ENCODE measurements around the gene MYL9.

The MYL9 gene

GRCh38 chr20:36527331-36528125 is 13.8 kb upstream of the MYL9 start:
- Histone ChIP-seq H3K9me3 (ENCODE audit: insufficient read depth, low read depth, low read length) (no peaks in the 10 kb centered on the region), H3K4me1 (ENCODE audit: insufficient read depth, low read length) (no peaks in the 10 kb centered on the region), H3K27ac (ENCODE audit: low read depth, low read length) (no peak overlapping the region), H3K27me3 (ENCODE audit: insufficient read depth, low read length) (no peaks in the 10 kb centered on the region), H3K36me3 (ENCODE audit: insufficient read depth, low read length) (peaks cover 52% of the 10 kb centered on the region), H3K4me3 (ENCODE audit: low read length) (no peak overlapping the region), H3K9ac (ENCODE audit: low read depth, low read length) (no peak overlapping the region)
- 94% methylated on average over 26 of the region's 32 CpGs for whole genome bisulfite sequencing

- no peaks in the 10 kb centered on the region for H3K27me3 ChIP-seq (ENCODE audit: insufficient read depth, low read length)
- WGBS = 93% methylated on average over 18 of the region's 18 CpGs
- H3K27ac ChIP-seq (ENCODE audit: low read depth, low read length) = no peak overlapping the region
- no peaks in the 10 kb centered on the region for H3K4me1 ChIP-seq (ENCODE audit: insufficient read depth, low read length)
- H3K9me3 ChIP-seq (ENCODE audit: insufficient read depth, low read depth, low read length) = no peaks in the 10 kb centered on the region
- H3K36me3 ChIP-seq (ENCODE audit: insufficient read depth, low read length) = peaks cover 45% of the 10 kb centered on the region
- H3K4me3 ChIP-seq (ENCODE audit: low read length) = no peak overlapping the region
- H3K9ac ChIP-seq (ENCODE audit: low read depth, low read length) = no peak overlapping the region
Measured at GRCh38 chr20:36528176-36528874, 13.0 kb upstream of the MYL9 start.

DNA sequence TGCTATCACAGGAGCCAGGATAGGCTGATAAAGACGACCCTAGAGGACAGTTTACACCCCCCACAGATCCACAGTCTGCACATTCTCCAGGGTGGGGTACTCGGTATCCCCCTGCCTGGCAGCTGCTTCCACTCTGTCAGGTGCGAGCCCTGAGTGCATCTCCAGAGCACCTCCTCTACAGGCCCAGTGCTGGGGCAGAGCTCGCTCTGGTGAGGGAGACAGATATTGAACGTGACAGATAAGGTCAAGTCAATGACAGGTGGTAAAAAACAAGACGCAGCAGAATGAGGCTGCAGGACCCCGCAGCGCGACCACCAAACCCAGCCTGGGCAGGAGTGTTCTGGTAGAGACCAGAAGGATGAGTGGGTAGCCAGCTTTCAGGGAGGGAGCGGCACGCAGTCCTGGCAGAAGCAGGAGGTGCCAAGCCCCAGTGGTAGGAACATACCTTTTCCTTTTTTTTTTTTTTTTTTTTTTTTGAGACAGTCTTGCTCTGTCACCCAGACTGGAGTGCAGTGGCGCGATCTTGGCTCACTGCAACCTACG is 12.4 kb upstream of the MYL9 start:
- no peak overlapping the region for H3K9ac ChIP-seq (ENCODE audit: low read depth, low read length)
- 96% methylated on average over 14 of the region's 14 CpGs for WGBS
- no peaks in the 10 kb centered on the region for H3K9me3 ChIP-seq (ENCODE audit: insufficient read depth, low read depth, low read length)

DNA sequence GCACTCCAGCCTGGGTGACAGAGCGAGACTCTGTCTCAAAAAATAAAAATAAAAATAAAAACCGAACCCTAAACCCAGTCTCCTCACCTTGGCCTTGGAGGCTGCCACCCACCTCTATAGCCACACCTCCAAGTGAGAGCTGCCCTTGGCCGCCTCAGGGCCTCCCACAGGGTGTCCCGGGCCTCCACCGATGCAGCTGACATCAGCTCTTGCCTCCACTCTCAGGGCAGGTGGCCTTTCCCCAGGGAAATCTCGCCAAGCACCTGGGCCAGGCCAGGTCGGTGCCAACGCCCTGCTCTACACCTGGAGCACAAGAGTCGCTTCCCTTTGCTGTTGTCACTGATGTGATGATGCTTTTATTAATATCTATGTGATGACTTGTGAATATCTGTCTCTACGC is 8.9 kb upstream of the MYL9 start:
- no peak overlapping the region for H3K4me3 ChIP-seq (ENCODE audit: low read length)
- no peak overlapping the region for H3K27ac ChIP-seq (ENCODE audit: low read depth, low read length)
- H3K36me3 ChIP-seq (ENCODE audit: insufficient read depth, low read length) = peaks cover 11% of the 10 kb centered on the region
- H3K9me3 ChIP-seq (ENCODE audit: insufficient read depth, low read depth, low read length) = no peaks in the 10 kb centered on the region
- no peaks in the 10 kb centered on the region for H3K4me1 ChIP-seq (ENCODE audit: insufficient read depth, low read length)
- 88% methylated on average over 10 of the region's 10 CpGs for WGBS
- H3K27me3 ChIP-seq (ENCODE audit: insufficient read depth, low read length) = no peaks in the 10 kb centered on the region
- no peak overlapping the region for H3K9ac ChIP-seq (ENCODE audit: low read depth, low read length)

More for the DNA sequence above, 12.4 kb upstream of the MYL9 start:
- H3K36me3 ChIP-seq (ENCODE audit: insufficient read depth, low read length) = peaks cover 39% of the 10 kb centered on the region
- H3K4me3 ChIP-seq (ENCODE audit: low read length) = no peak overlapping the region
- H3K27ac ChIP-seq (ENCODE audit: low read depth, low read length) = no peak overlapping the region
- no peaks in the 10 kb centered on the region for H3K27me3 ChIP-seq (ENCODE audit: insufficient read depth, low read length)
- no peaks in the 10 kb centered on the region for H3K4me1 ChIP-seq (ENCODE audit: insufficient read depth, low read length)

DNA sequence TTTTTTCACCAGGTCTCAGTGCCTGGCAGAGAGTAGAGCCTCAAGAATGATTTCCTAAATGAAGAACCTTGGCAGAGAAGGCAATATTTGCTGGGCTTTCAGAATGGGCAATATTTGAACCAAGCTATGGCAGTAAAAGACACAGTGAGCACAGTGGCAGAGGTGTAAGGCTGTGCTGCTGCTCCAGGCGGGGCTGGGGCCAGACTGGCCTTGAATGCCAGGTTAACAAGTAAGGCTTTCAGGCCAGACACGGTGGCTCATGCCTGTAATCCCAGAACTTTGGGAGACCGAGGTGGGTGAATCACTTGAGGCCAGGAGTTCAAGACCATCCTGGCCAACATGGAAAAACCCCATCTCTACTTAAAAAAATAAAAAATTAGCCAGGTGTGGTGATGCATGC is 8.5 kb upstream of the MYL9 start:
- WGBS = 90% methylated on average over 3 of the region's 3 CpGs
- no peak overlapping the region for H3K4me3 ChIP-seq (ENCODE audit: low read length)
- no peaks in the 10 kb centered on the region for H3K27me3 ChIP-seq (ENCODE audit: insufficient read depth, low read length)
- no peak overlapping the region for H3K27ac ChIP-seq (ENCODE audit: low read depth, low read length)
- H3K36me3 ChIP-seq (ENCODE audit: insufficient read depth, low read length) = peaks cover 6% of the 10 kb centered on the region
- no peaks in the 10 kb centered on the region for H3K4me1 ChIP-seq (ENCODE audit: insufficient read depth, low read length)
- no peak overlapping the region for H3K9ac ChIP-seq (ENCODE audit: low read depth, low read length)
- no peaks in the 10 kb centered on the region for H3K9me3 ChIP-seq (ENCODE audit: insufficient read depth, low read depth, low read length)

GRCh38 chr20:36538026-36538722 is 3.1 kb upstream of the MYL9 start:
- Histone ChIP-seq H3K27me3 (ENCODE audit: insufficient read depth, low read length) (no peaks in the 10 kb centered on the region), H3K4me1 (ENCODE audit: insufficient read depth, low read length) (peaks cover 19% of the 10 kb centered on the region), H3K4me3 (ENCODE audit: low read length) (no peak overlapping the region), H3K27ac (ENCODE audit: low read depth, low read length) (no peak overlapping the region), H3K9ac (ENCODE audit: low read depth, low read length) (no peak overlapping the region), H3K36me3 (ENCODE audit: insufficient read depth, low read length) (no peaks in the 10 kb centered on the region), H3K9me3 (ENCODE audit: insufficient read depth, low read depth, low read length) (no peaks in the 10 kb centered on the region)
- WGBS = 92% methylated on average over 11 of the region's 11 CpGs

- WGBS = 12% methylated on average over 41 of the region's 41 CpGs
- Histone ChIP-seq H3K9me3 (ENCODE audit: insufficient read depth, low read depth, low read length) (no peaks in the 10 kb centered on the region), H3K9ac (ENCODE audit: low read depth, low read length) (peak overlapping the region; percentile 77), H3K27ac (ENCODE audit: low read depth, low read length) (peak overlapping the region; percentile 71), H3K36me3 (ENCODE audit: insufficient read depth, low read length) (peaks cover 9% of the 10 kb centered on the region), H3K4me1 (ENCODE audit: insufficient read depth, low read length) (peaks cover 24% of the 10 kb centered on the region), H3K27me3 (ENCODE audit: insufficient read depth, low read length) (no peaks in the 10 kb centered on the region), H3K4me3 (ENCODE audit: low read length) (peak overlapping the region; percentile 83)
Measured at GRCh38 chr20:36540551-36541211, 638 bp upstream of the MYL9 start.

- H3K9me3 ChIP-seq (ENCODE audit: insufficient read depth, low read depth, low read length) = no peaks in the 10 kb centered on the region
- H3K36me3 ChIP-seq (ENCODE audit: insufficient read depth, low read length) = peaks cover 19% of the 10 kb centered on the region
- peaks cover 24% of the 10 kb centered on the region for H3K4me1 ChIP-seq (ENCODE audit: insufficient read depth, low read length)
- H3K27me3 ChIP-seq (ENCODE audit: insufficient read depth, low read length) = no peaks in the 10 kb centered on the region
- peak overlapping the region; percentile 83 for H3K4me3 ChIP-seq (ENCODE audit: low read length)
- peak overlapping the region; percentile 88 for H3K9ac ChIP-seq (ENCODE audit: low read depth, low read length)
- WGBS = 13% methylated on average over 14 of the region's 14 CpGs
- peak overlapping the region; percentile 88 for H3K27ac ChIP-seq (ENCODE audit: low read depth, low read length)
Measured at GRCh38 chr20:36541768-36542488, 609 bp downstream of the MYL9 start.

- peak overlapping the region; percentile 88; the same call in 1 of the 2 replicates for H3K9ac ChIP-seq (ENCODE audit: low read depth, low read length)
- H3K36me3 ChIP-seq (ENCODE audit: insufficient read depth, low read length) = peaks cover 26% of the 10 kb centered on the region
- H3K4me3 ChIP-seq (ENCODE audit: low read length) = peak overlapping the region; percentile 83
- WGBS = 82% methylated on average over 10 of the region's 10 CpGs
- peak overlapping the region; percentile 88; the same call in 1 of the 2 replicates for H3K27ac ChIP-seq (ENCODE audit: low read depth, low read length)
- peaks cover 24% of the 10 kb centered on the region for H3K4me1 ChIP-seq (ENCODE audit: insufficient read depth, low read length)
- H3K9me3 ChIP-seq (ENCODE audit: insufficient read depth, low read depth, low read length) = no peaks in the 10 kb centered on the region
- H3K27me3 ChIP-seq (ENCODE audit: insufficient read depth, low read length) = no peaks in the 10 kb centered on the region
Measured at GRCh38 chr20:36542516-36543183, 1.3 kb downstream of the MYL9 start.
